Liver (tissue), 9 donors: ENCODE data around the gene AEN. TPM values are rescaled to one million over a fixed set of nuclear protein-coding genes. Genes with fewer than 3 reads are reported as not detected.
A peak's percentile ranks its signal among the peaks of the same experiment; 100 is the strongest.

Experiments used
- DNase-seq: peaks from one replicate; pipeline ENCODE4 v3.0.0-alpha.2; 2017; ENCODE audit warnings: low spot score
- H3K27ac ChIP-seq, 2 donors: one replicate each; pipeline ENCODE4 v1.7.0; 2013; ENCODE audit warnings: inconsistent platforms in 2 of 2, low read length in 2 of 2, control low read depth in 1 of 2, low read depth in 1 of 2, mild to moderate bottlenecking in 1 of 2
- H3K27me3 ChIP-seq, 4 donors: one replicate each; pipeline versions ENCODE4 v1.6.1 to v1.7.0; 2013; ENCODE audit warnings: low read length in 3 of 4, inconsistent platforms in 1 of 4, mild to moderate bottlenecking in 1 of 4, moderate library complexity in 1 of 4; ENCODE audit not compliant: control insufficient read depth in 4 of 4, insufficient read depth in 4 of 4
- H3K36me3 ChIP-seq, 4 donors: one replicate each; pipeline versions ENCODE4 v1.6.1 to v1.7.0; 2013; ENCODE audit warnings: low read length in 3 of 4, mild to moderate bottlenecking in 3 of 4, low read depth in 1 of 4, moderate library complexity in 1 of 4; ENCODE audit not compliant: control insufficient read depth in 4 of 4, insufficient read depth in 3 of 4
- H3K4me1 ChIP-seq, 4 donors: one replicate each; pipeline versions ENCODE4 v1.6.1 to v1.7.0; 2013; ENCODE audit warnings: low read length in 3 of 4, mild to moderate bottlenecking in 3 of 4, moderate library complexity in 1 of 4; ENCODE audit not compliant: control insufficient read depth in 4 of 4, insufficient read depth in 4 of 4
- H3K4me3 ChIP-seq, 3 donors: one replicate each; pipeline versions ENCODE4 v1.6.1 to v1.7.0; 2013; ENCODE audit warnings: low read length in 3 of 3, control low read depth in 1 of 3, low read depth in 1 of 3, mild to moderate bottlenecking in 1 of 3
- H3K9ac ChIP-seq, 2 donors: one replicate each; pipeline ENCODE4 v1.7.0; 2013; ENCODE audit warnings: low read length in 2 of 2, mild to moderate bottlenecking in 2 of 2, moderate library complexity in 2 of 2, control low read depth in 1 of 2, low read depth in 1 of 2
- H3K9me3 ChIP-seq, 4 donors: one replicate each; pipeline versions ENCODE4 v1.6.1 to v1.7.0; 2013; ENCODE audit warnings: low read length in 3 of 4; ENCODE audit not compliant: control insufficient read depth in 4 of 4
- CTCF ChIP-seq: fragments of 150-350 bp; IDR thresholded peaks from 2 replicates; pipeline ENCODE4 v1.5.1; 2017; ENCODE audit warnings: improper control_type of control experiment, low read depth, low read length; ENCODE audit not compliant: missing input control
- EGR1 ChIP-seq, 2 donors: IDR thresholded peaks; 2 replicates each; pipeline ENCODE4 v1.6.1; 2016 to 2018; ENCODE audit warnings: antibody characterized with exemption in 2 of 2, low read depth in 2 of 2
- FOXA1 ChIP-seq: IDR thresholded peaks from 2 replicates; pipeline ENCODE4 v1.6.1; 2016; ENCODE audit warnings: antibody characterized with exemption
- FOXA2 ChIP-seq: IDR thresholded peaks from 2 replicates; pipeline ENCODE4 v1.6.1; 2016; ENCODE audit warnings: antibody characterized with exemption
- HNF4G ChIP-seq: IDR thresholded peaks from 2 replicates; pipeline ENCODE4 v1.6.1; 2016; ENCODE audit warnings: antibody characterized with exemption
- JUND ChIP-seq, 2 donors: IDR thresholded peaks; 2 replicates each; pipeline ENCODE4 v1.6.1; 2016; ENCODE audit warnings: antibody characterized with exemption in 2 of 2
- MAX ChIP-seq: IDR thresholded peaks from 2 replicates; pipeline ENCODE4 v1.6.1; 2016; ENCODE audit warnings: antibody characterized with exemption
- RAD21 ChIP-seq, 2 donors: IDR thresholded peaks; 2 replicates each; pipeline ENCODE4 v1.6.1; 2016; ENCODE audit warnings: antibody characterized with exemption in 2 of 2, mild to moderate bottlenecking in 2 of 2
- SP1 ChIP-seq: IDR thresholded peaks from 2 replicates; pipeline ENCODE4 v1.6.1; 2018; ENCODE audit warnings: antibody characterized with exemption, mild to moderate bottlenecking
- TAF1 ChIP-seq: conservative IDR thresholded peaks from 2 replicates; pipeline ENCODE4 v1.6.1; 2016; ENCODE audit warnings: antibody characterized with exemption, mild to moderate bottlenecking
- YY1 ChIP-seq: IDR thresholded peaks from 2 replicates; pipeline ENCODE4 v1.6.1; 2016; ENCODE audit warnings: antibody characterized with exemption, mild to moderate bottlenecking
- WGBS: extraction: QIAGEN DNeasy Blood & Tissue Kit; methylation state at CpG from one replicate; pipeline ENCODE4 v1.1.7; 2013; 5-methylcytosine and 5-hydroxymethylcytosine counted together
- polyA plus RNA-seq, 2 donors: library from polyadenylated mRNA; stranded (reverse) in 1 of 2; unstranded in 1 of 2; fragments of 200-250 nt in 1 of 2; fragments of >200 nt in 1 of 2; fragmentation: Nextera tagmentation in 1 of 2; extraction: Ambion mirVana in 1 of 2; gene quantifications; one replicate each; pipeline versions ENCODE4 v1.2.1 to v1.2.3, GENCODE V29; 2013 to 2015
- total RNA-seq, 2 donors: library from RNA; depleted of rRNA; stranded (reverse); fragments of >200 nt; gene quantifications; one replicate each; pipeline ENCODE4 v1.2.3, GENCODE V29; 2014
- donor health status: healthy.
- donor health status: healthy.
- donor health status: healthy.
- donor health status: healthy.
- donor health status: healthy.

AEN gene
- total and polyA plus RNA-seq, 4 donors = 2.8 to 19.2 (median 10.5) TPM

- TF ChIP-seq FOXA2 (no peak), TAF1 (no peak), JUND (IDR thresholded peaks at IDR 0.05) (no peak), MAX (no peak), YY1 (no peak)
Measured at GRCh38 chr15:88655800-88656488, 34.8 kb downstream of the AEN start (continued).

GRCh38 chr15:88656760-88657221 is 35.7 kb downstream of the AEN start:
- Histone ChIP-seq H3K36me3 (no peaks in the 10 kb centered on the region), H3K4me3 (no peak overlapping the region), H3K9me3 (no peaks in the 10 kb centered on the region), H3K27ac (no peak overlapping the region), H3K27me3 (no peaks in the 10 kb centered on the region), H3K9ac (no peak overlapping the region), H3K4me1 (peaks cover 0 to 2% (median 0%) of the 10 kb centered on the region in 4 donors)
- no peak for DNase-seq
- TF ChIP-seq SP1 = no peak
- TF ChIP-seq FOXA1 = no peak
- no peak for TF ChIP-seq HNF4G
- no peak for TF ChIP-seq EGR1 (IDR thresholded peaks at IDR 0.05; ENCODE audit: low read depth in 2 of 2)
- 83% methylated on average over 10 of the region's 10 CpGs for WGBS

GRCh38 chr15:88657326-88658069 is 36.4 kb downstream of the AEN start:
- DNase-seq = no peak
- H3K36me3 ChIP-seq = no peaks in the 10 kb centered on the region
- H3K27ac ChIP-seq = no peak overlapping the region
- no peak overlapping the region for H3K4me3 ChIP-seq
- no peak overlapping the region for H3K9ac ChIP-seq
- H3K9me3 ChIP-seq = no peaks in the 10 kb centered on the region
- TF ChIP-seq FOXA1 (no peak), RAD21 (IDR thresholded peaks at IDR 0.05) (peak; percentile 74 to 86), CTCF (peak; percentile 49), EGR1 (IDR thresholded peaks at IDR 0.05; ENCODE audit: low read depth in 2 of 2) (no peak), SP1 (no peak)
- H3K4me1 ChIP-seq = peaks cover 0 to 2% (median 0%) of the 10 kb centered on the region in 4 donors
- no peaks in the 10 kb centered on the region for H3K27me3 ChIP-seq
- WGBS = 34% methylated on average over 13 of the region's 13 CpGs
